HG03378 (cell line): ENCODE data around the gene WNT11.

Source experiments
- ATAC-seq: cut with Tn5 transposase; IDR thresholded peaks from one replicate; pipeline ENCODE4 v1.9.1; 2021; ENCODE audit warnings: mild to moderate bottlenecking, moderate library complexity; ENCODE audit not compliant: unreplicated experiment

The WNT11 gene

GRCh38 chr11:76219243-76219642 lies 12.9 kb upstream of the WNT11 start:
- ATAC-seq: no peak

GRCh38 chr11:76218449-76219178 lies 12.3 kb upstream of the WNT11 start:
- no peak for ATAC-seq

- no peak for ATAC-seq
Observed at GRCh38 chr11:76217653-76218160, 11.4 kb upstream of the WNT11 start.

GRCh38 chr11:76216536-76217325 lies 10.4 kb upstream of the WNT11 start:
- ATAC-seq: no peak

- no peak for ATAC-seq
Observed at GRCh38 chr11:76215941-76216340, 9.6 kb upstream of the WNT11 start.

GRCh38 chr11:76214968-76215548 lies 8.8 kb upstream of the WNT11 start:
- no peak for ATAC-seq

- no peak for ATAC-seq
Observed at GRCh38 chr11:76214186-76214585, 7.9 kb upstream of the WNT11 start.

GRCh38 chr11:76212086-76213035 lies 6.1 kb upstream of the WNT11 start:
- no peak for ATAC-seq

- ATAC-seq: no peak
Observed at GRCh38 chr11:76210931-76211851, 4.9 kb upstream of the WNT11 start.

GRCh38 chr11:76209973-76210930 lies 4.0 kb upstream of the WNT11 start:
- ATAC-seq: no peak

- no peak for ATAC-seq
Observed at GRCh38 chr11:76209375-76209972, 3.2 kb upstream of the WNT11 start.

- ATAC-seq: no peak
Observed at GRCh38 chr11:76208438-76209374, 2.4 kb upstream of the WNT11 start.

- ATAC-seq: no peak
Observed at GRCh38 chr11:76207642-76208401, 1.5 kb upstream of the WNT11 start.

- no peak for ATAC-seq
Observed at GRCh38 chr11:76206077-76206326, 300 bp downstream of the WNT11 start.

- no peak for ATAC-seq
Observed at GRCh38 chr11:76205252-76206076, 838 bp downstream of the WNT11 start.

GRCh38 chr11:76203937-76204336 lies 2.4 kb downstream of the WNT11 start:
- no peak for ATAC-seq
